HG03159 (cell line): ENCODE data around the gene PRDX6.
"Not testable (repeated sequence)": the region's sequence is repeated elsewhere in the genome, so short reads cannot be mapped to it uniquely, and the experiment has no call there.

Experiments used
- ATAC-seq: cut with Tn5 transposase; IDR thresholded peaks from one replicate; pipeline ENCODE4 v1.9.1; 2021; ENCODE audit warnings: mild to moderate bottlenecking, moderate library complexity; ENCODE audit not compliant: unreplicated experiment

PRDX6 gene

GRCh38 chr1:173464185-173464584, 12.9 kb upstream of the PRDX6 start:
- not testable (repeated sequence) for ATAC-seq

- ATAC-seq, result no peak
These were observed 9.7 kb upstream of the PRDX6 start for GRCh38 chr1:173467426-173467825.

GRCh38 chr1:173469656-173470055, 7.5 kb upstream of the PRDX6 start:
- no peak for ATAC-seq

DNA sequence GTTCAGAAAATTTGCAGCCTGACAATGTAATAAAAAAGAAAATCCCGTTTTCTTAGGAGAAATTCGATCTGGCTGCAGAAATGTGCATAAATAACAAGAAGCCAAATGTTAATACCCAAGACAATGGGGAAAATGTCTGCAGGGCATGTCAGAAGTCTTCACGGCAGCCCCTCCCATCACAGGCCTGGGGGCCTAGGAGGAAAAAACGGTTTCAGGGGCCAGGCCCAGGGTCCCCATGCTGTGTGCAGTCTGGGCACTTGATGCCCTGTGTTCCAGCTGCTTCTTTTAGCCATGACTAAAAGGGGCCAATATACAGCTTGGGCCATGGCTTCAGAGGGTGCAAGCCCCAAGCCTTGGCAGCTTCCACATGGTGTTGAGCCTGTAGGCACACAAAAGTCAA, 6.5 kb upstream of the PRDX6 start:
- no peak for ATAC-seq

- no peak for ATAC-seq
These were observed 3.5 kb upstream of the PRDX6 start for GRCh38 chr1:173473599-173474011.

GRCh38 chr1:173474097-173474779, 2.9 kb upstream of the PRDX6 start:
- no peak for ATAC-seq

- ATAC-seq, result not testable (repeated sequence)
These were observed 2.2 kb upstream of the PRDX6 start for GRCh38 chr1:173474780-173475421.

DNA sequence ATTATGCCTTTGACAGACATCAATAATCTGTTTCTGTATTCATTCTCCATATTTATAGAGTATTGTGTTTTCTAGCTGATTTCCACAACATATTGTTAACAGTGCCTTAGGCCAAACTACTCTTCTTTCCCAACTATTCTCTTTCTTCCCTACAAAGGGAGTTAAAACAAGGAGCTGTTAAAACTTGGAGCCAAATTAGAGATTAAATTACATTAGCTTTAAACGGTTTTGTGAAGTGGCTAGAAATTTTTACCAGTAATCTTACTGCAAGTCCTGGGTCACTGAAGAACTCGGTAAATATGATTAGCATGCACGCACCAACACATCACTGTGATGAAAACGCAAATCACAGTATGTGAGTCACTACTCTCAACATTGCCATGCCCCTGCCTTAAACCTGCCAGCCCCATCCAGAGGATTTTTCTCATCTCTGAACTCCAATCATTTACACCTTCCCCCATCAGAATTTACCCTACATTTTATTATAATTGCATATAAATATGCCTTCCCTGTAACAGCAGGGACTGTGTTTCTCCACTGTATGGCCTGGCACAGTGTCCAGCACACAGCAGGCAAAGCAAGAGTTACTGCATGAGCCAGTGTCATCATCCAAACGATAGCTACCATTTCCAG, 1.5 kb upstream of the PRDX6 start:
- ATAC-seq, result no peak

DNA sequence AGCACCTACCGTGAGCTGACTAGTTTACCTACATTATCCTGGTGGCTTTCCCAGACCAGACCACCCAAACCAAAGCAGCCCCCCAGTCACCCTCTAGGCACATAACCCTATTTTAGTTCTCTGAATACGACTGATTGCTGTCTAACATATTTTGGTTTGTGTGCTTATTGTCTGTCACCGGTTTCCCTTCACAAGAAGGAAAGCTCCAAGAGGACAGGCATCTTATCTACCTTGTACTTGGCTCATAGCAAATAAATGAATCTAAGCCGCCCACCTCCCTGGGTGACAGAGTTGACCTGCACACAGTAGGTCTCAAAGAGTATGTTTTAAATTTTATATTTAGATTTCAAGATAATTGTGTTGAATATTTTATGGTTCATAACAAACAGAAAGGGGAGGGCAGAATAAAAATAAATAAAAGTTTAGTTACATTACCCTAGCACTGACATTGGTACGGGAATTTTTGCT, 904 bp upstream of the PRDX6 start:
- ATAC-seq, result no peak

- ATAC-seq, result peak; percentile 97
These were observed 360 bp upstream of the PRDX6 start for GRCh38 chr1:173476665-173477285.

- ATAC-seq, result no peak
These were observed 1.0 kb downstream of the PRDX6 start for GRCh38 chr1:173478094-173478674.

DNA sequence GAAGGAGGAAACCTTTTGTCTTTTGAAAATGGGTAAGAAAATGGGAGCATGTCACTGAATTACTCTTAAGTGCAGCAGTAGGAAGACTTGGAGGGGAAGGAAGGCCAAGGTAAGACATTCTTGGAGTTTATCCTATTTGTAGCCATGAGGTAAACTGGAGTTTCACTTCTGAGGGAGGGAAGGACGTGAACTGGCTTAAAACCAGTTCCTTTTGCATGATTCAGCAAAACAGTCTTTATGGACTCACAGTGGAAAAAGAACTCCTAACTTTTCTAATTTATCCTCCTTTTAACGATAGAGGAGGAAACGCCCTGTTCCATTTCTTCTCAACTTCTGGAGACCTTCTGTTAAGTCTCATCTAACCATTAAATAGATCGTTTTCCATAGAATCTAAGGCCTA, 2.5 kb downstream of the PRDX6 start:
- no peak for ATAC-seq

GRCh38 chr1:173481195-173481772, 4.1 kb downstream of the PRDX6 start:
- ATAC-seq, result no peak

DNA sequence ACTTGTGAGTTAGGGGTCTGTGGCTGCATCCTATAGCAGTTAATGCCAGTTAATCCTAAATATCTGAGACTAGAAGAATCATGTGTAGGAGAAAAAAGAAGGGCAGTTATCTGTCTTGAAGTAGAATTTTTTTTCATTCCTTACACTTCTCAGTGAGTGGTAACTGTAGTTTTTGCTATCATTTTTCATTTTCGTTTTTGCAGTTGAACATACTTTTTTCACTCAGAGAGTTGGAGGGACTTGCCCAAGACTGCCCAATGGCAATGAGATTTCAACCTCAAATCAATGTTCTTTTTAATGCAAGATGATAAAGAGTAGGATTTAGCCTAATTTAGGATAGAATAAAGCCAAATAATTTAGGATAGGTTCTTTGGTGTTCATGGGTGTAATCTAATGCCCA, 5.5 kb downstream of the PRDX6 start:
- ATAC-seq, result no peak

DNA sequence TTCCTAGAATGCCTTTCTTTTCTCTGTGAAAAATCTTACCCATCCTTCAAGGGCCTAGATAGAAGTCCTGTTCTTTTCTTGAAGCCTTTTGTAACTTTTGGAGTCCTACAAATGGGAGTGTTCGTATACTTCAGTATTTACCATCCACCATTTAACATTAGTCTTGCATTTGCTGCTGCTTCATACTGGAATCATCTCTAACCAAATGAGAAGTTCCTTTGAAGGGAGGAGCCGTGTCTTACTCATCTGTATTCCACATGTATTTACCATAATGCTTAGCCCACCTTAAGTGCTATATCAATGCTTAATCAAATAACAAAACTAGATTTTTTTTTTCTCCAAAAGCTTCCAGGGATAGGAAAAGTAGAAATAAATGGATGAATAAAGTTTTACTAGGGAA, 7.1 kb downstream of the PRDX6 start:
- no peak for ATAC-seq

GRCh38 chr1:173485401-173485800, 8.3 kb downstream of the PRDX6 start:
- no peak for ATAC-seq

DNA sequence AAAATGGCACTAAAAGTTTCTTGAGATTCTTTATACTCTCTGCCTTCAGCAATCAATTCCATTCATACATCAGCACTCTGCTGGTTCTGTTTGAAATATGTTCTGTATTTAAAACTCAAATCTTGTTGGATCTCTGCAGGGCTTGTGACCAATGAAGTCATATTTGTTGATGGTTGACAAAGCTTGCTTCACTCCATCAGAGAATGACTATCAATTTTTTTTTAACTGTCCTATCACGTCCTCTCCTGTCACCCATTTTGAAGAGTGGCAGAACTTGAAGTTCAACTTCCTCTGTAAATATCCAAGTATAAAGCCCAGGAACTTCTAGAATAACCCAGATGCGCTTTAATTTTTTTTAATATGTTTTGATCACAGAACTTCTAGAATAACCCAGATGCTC, 10.9 kb downstream of the PRDX6 start:
- ATAC-seq, result no peak

DNA sequence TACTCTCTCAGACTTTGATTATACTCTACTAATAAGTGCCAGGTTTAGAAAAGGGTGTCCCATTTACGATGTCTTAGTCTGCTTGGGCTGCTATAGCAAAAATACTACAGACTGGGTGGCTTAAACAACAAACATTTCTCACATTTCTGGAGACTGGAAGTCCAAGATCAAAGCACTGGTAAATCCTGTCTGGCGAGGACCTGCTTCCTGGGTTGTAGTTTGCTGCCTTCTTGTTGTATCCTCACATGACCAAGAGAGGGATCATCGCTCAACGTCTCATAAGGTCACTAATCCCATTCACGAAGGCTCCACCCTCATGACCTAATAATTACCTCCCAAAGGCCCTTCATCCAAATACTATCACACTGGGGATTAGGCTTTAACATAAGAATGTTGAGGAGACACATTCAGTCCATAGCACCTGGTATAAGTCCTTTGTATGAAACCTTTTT, 12.0 kb downstream of the PRDX6 start:
- ATAC-seq, result no peak

DNA sequence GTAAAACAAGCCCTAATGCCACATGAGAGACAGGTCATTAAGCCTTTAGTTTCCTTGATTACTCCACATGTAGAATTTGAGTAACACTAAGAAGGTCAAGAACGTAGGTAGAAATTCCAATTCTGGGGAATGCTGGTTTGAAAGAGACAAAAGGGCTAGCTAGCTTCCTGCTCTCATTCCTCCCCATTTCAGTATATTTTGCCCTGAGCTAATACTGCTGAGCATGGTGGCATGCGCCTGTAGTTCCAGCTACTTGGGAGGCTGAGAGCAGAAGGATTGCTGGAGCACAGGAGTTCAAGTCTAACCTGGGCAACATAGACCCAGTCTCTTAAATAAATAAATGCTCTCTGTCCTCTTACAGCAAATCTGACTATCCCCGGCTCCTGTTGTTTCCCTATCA, 12.8 kb downstream of the PRDX6 start:
- ATAC-seq, result no peak

DNA sequence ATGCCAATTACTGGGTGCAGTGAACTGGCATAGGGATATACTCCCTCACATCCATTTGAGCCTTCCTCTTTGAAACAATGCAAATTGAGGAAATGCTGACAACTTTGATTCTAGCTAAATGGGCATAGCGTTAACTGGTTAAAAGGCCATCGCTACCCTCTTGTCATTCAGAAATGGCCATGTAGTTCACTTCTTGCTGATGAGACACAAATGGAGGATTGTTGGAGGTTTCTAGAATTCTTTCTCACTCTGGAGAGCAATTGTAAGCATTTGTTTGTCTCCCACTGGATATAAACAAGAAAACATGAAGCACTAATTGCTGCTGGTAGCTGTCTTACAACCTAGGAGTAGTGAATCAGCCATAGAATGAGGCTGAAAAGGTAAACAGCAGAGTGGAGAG, 14.4 kb downstream of the PRDX6 start:
- ATAC-seq, result no peak

GRCh38 chr1:173493125-173493524, 16.0 kb downstream of the PRDX6 start:
- ATAC-seq, result not testable (repeated sequence)
